Spleen (tissue), 7 donors: ENCODE measurements around the gene AVPI1.
A peak's percentile ranks its signal among the peaks of the same experiment; 100 is the strongest.

Experiments used
- POLR2A ChIP-seq, 3 donors: fragments of 450-650 bp; IDR thresholded peaks; one replicate each; pipeline ENCODE4 v1.5.1; 2017; ENCODE audit warnings: antibody characterized with exemption in 3 of 3, mild to moderate bottlenecking in 1 of 3
- POLR2AphosphoS5 ChIP-seq, 3 donors: sonication (generic); formaldehyde crosslinking; IDR thresholded peaks; one replicate each; pipeline ENCODE4 v1.5.1; 2017; ENCODE audit warnings: antibody characterized with exemption in 3 of 3
- TF ChIP-seq, protein P1 (sequence below), 11 experiments: fragments of 200-600 bp in 7 of 11; fragments of 450-650 bp in 4 of 11; sonication (generic) in 4 of 11; IDR thresholded peaks in 8 of 11; conservative IDR thresholded peaks in 3 of 11; 1 replicate in 7 of 11; 2 replicates in 4 of 11; pipeline versions ENCODE4 v1.4.0 to v1.8.0; 2016 to 2021; ENCODE audit warnings: antibody characterized with exemption in 11 of 11, inconsistent platforms in 4 of 11, mild to moderate bottlenecking in 1 of 11
- donor health status: DM: no; HTN: no; CAD: no; lungs with moderate emphysema.
- donor health status: DM: no; HTN: no; CAD: no.
- donor health status: DM: no; HTN: no; CAD: no.

DNA sequence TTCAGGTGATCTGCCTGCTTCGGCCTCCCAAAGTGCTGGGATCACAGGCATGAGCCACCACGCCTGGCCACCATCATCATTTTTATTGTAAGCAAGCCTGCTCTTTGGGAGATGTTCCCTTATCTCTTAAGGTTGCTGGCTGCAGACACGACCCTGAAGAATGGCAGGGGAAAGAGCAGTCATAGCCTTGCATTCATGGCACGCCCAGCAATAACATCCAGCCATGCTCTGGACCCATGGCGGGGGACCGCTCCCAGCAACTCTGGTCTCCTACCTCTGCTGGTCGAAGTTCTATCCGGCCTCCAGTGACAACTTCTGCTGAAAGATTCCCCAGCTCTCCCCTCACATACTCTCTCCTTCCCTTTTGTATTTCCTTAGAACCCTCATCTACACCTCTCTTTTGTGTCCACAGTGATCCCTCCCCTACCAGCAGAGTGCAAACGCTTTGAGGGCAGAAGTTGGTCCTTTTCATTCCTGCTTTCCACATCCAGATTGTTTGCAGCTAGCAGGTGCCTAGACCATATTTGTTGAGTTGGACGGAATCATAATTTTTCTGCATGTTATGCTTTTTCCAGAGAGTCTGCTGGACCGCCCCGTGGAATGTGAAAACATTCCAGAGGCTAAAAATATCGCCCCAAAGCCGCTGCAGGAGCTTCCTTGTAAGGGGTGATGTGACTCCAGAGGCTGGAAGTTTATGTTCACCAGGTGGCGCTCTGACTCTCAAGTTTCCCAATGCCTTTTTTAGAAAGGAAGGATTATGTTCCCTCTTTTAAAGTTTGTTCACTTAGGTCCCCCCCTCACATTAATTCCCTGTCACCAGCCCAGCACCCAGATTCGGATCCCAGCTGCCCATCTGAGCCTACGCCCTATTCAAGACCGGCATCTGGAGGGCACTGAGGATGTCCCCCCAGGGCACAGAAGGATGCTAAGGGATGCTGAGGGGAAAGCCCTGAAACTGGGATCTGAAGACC, 22.2 kb upstream of the AVPI1 start:
- TF ChIP-seq, protein P1, sequence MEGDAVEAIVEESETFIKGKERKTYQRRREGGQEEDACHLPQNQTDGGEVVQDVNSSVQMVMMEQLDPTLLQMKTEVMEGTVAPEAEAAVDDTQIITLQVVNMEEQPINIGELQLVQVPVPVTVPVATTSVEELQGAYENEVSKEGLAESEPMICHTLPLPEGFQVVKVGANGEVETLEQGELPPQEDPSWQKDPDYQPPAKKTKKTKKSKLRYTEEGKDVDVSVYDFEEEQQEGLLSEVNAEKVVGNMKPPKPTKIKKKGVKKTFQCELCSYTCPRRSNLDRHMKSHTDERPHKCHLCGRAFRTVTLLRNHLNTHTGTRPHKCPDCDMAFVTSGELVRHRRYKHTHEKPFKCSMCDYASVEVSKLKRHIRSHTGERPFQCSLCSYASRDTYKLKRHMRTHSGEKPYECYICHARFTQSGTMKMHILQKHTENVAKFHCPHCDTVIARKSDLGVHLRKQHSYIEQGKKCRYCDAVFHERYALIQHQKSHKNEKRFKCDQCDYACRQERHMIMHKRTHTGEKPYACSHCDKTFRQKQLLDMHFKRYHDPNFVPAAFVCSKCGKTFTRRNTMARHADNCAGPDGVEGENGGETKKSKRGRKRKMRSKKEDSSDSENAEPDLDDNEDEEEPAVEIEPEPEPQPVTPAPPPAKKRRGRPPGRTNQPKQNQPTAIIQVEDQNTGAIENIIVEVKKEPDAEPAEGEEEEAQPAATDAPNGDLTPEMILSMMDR (IDR thresholded peaks at IDR 0.05 in 8 of 11, conservative IDR thresholded peaks at IDR 0.05 in 3 of 11), result peak in 10 of 11 experiments; percentile 18 to 72 (median 50)
- TF ChIP-seq POLR2A (IDR thresholded peaks at IDR 0.05), result no peak
- no peak for TF ChIP-seq POLR2AphosphoS5 (IDR thresholded peaks at IDR 0.05)
